ENCODE data around the gene LCE1E. TPM values are rescaled to one million over a fixed set of nuclear protein-coding genes. Genes with fewer than 3 reads are reported as not detected.

The LCE1E gene, protein sequence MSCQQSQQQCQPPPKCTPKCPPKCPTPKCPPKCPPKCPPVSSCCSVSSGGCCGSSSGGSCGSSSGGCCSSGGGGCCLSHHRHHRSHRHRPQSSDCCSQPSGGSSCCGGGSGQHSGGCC
- 10 to 100 TPM in 3 of 4 donors, 1 to 10 TPM in 1; 5.5 to 71.0 (median 29.6) TPM for total RNA-seq

DNA sequence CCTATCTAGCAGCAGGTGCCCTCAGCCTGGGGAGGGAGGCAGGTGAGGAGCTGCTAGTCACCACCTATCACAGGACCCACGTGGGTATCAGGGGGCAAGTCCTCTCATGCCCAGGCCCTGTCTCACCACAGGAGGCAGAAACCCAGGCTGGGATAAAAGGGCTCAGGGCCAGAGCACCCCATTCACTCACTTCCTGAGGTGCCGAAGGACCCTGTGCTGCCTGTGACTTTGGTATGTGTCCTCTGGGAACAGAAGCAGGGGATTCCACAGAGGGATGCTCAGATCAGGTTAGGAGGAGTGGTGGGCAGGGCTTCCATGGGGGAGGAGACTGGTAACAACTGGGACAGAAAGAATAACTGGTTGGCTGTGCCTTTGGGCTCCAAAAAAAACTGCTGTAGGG, at the start of gene LCE1E:
TSS of gene LCE1E (plus strand) at position 181 of the 400 bp plus-strand sequence. CDS start 1,043 bp downstream, outside the sequence.
- WGBS = 53% methylated on average over 2 of the region's 2 CpGs
- DNase-seq (ENCODE audit: low spot score in 2 of 2) = no peak
- Histone ChIP-seq H3K4me3 (no peak within 1 kb of the TSS), H3K9me3 (no peaks in the 10 kb centered on the region), H3K27ac (no peak within 1 kb of the TSS), H3K36me3 (no peaks in the 10 kb centered on the region), H3K27me3 (no peaks in the 10 kb centered on the region), H3K4me1 (no peaks in the 10 kb centered on the region)
- TF ChIP-seq POLR2AphosphoS5 (IDR thresholded peaks at IDR 0.05) (no peak), EP300 (IDR thresholded peaks at IDR 0.05) (no peak), CTCF (IDR thresholded peaks at IDR 0.05) (no peak), POLR2A (IDR thresholded peaks at IDR 0.05) (no peak)

GRCh38 chr1:152737997-152738396, 48.1 kb upstream of the LCE1E start:
- H3K4me1 ChIP-seq = no peaks in the 10 kb centered on the region
- no peak overlapping the region for H3K27ac ChIP-seq
- 88% methylated on average over 5 of the region's 5 CpGs for WGBS
- no peaks in the 10 kb centered on the region for H3K9me3 ChIP-seq
- H3K27me3 ChIP-seq = no peaks in the 10 kb centered on the region
- no peak overlapping the region for H3K4me3 ChIP-seq
- DNase-seq (ENCODE audit: low spot score in 2 of 2) = no peak
- TF ChIP-seq CTCF (IDR thresholded peaks at IDR 0.05) (no peak), POLR2A (IDR thresholded peaks at IDR 0.05) (no peak), EP300 (IDR thresholded peaks at IDR 0.05) (no peak), POLR2AphosphoS5 (IDR thresholded peaks at IDR 0.05) (no peak)
- H3K36me3 ChIP-seq = no peaks in the 10 kb centered on the region

DNA sequence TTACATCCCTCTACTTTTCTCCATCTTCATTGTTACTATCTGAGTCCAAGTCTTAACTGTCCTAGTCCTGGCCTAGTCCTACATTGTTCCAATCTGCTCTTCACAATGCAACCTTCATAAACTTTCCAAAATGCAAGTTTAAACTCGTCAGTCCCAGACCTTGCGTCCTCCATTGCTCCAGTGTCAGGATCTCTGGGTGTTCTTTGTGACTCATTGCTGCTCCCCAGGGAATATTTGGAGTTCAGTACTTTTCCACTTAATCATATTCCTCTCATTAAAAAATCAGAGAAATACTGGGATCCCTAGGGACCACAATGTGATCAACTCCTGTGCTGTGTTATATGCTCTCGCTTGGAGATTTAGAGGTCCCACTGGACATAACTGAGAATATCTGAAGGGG, 46.2 kb upstream of the LCE1E start:
- H3K36me3 ChIP-seq = no peaks in the 10 kb centered on the region
- H3K27me3 ChIP-seq = no peaks in the 10 kb centered on the region
- 58% methylated on average over 3 of the region's 3 CpGs for WGBS
- no peak overlapping the region for H3K27ac ChIP-seq
- TF ChIP-seq EP300 (IDR thresholded peaks at IDR 0.05) (no peak), CTCF (IDR thresholded peaks at IDR 0.05) (no peak), POLR2AphosphoS5 (IDR thresholded peaks at IDR 0.05) (no peak), POLR2A (IDR thresholded peaks at IDR 0.05) (no peak)
- H3K4me3 ChIP-seq = no peak overlapping the region
- no peaks in the 10 kb centered on the region for H3K4me1 ChIP-seq
- DNase-seq (ENCODE audit: low spot score in 2 of 2) = no peak
- H3K9me3 ChIP-seq = no peaks in the 10 kb centered on the region

GRCh38 chr1:152741656-152742055, 44.4 kb upstream of the LCE1E start:
- Histone ChIP-seq H3K27me3 (no peaks in the 10 kb centered on the region), H3K4me1 (no peaks in the 10 kb centered on the region), H3K9me3 (no peaks in the 10 kb centered on the region), H3K36me3 (no peaks in the 10 kb centered on the region), H3K4me3 (no peak overlapping the region), H3K27ac (no peak overlapping the region)
- TF ChIP-seq CTCF (IDR thresholded peaks at IDR 0.05) (no peak), EP300 (IDR thresholded peaks at IDR 0.05) (no peak), POLR2AphosphoS5 (IDR thresholded peaks at IDR 0.05) (no peak), POLR2A (IDR thresholded peaks at IDR 0.05) (no peak)
- DNase-seq (ENCODE audit: low spot score in 2 of 2) = no peak

- H3K4me1 ChIP-seq = no peaks in the 10 kb centered on the region
- DNase-seq (ENCODE audit: low spot score in 2 of 2) = no peak
- no peak overlapping the region for H3K4me3 ChIP-seq
- TF ChIP-seq POLR2A (IDR thresholded peaks at IDR 0.05) = no peak
- TF ChIP-seq CTCF (IDR thresholded peaks at IDR 0.05) = no peak
- TF ChIP-seq EP300 (IDR thresholded peaks at IDR 0.05) = no peak
- no peak for TF ChIP-seq POLR2AphosphoS5 (IDR thresholded peaks at IDR 0.05)
- H3K27me3 ChIP-seq = no peaks in the 10 kb centered on the region
- no peaks in the 10 kb centered on the region for H3K9me3 ChIP-seq
- H3K36me3 ChIP-seq = no peaks in the 10 kb centered on the region
- no peak overlapping the region for H3K27ac ChIP-seq
- 65% methylated on average over 2 of the region's 2 CpGs for WGBS
Observed at GRCh38 chr1:152743371-152744145, 42.5 kb upstream of the LCE1E start.
